ENCODE measurements around the gene POLQ.
"Not testable (repeated sequence)": the region's sequence is repeated elsewhere in the genome, so short reads cannot be mapped to it uniquely, and the experiment has no call there.

Gene POLQ

GRCh38 chr3:121414924-121415323 is 130.9 kb downstream of the POLQ start:
- DNase-seq, result peak; percentile 20

- no peak for DNase-seq
Measured at GRCh38 chr3:121411523-121411922, 134.3 kb downstream of the POLQ start.

GRCh38 chr3:121405631-121406030 is 140.2 kb downstream of the POLQ start:
- DNase-seq, result no peak

- no peak for DNase-seq
Measured at GRCh38 chr3:121399820-121400219, 146.0 kb downstream of the POLQ start.

GRCh38 chr3:121398051-121398450 is 147.7 kb downstream of the POLQ start:
- DNase-seq, result not testable (repeated sequence)

- not testable (repeated sequence) for DNase-seq
Measured at GRCh38 chr3:121395967-121396366, 149.8 kb downstream of the POLQ start.

GRCh38 chr3:121388308-121388707 is 157.5 kb downstream of the POLQ start:
- DNase-seq, result not testable (repeated sequence)
